Transverse colon (tissue), 4 donors: ENCODE measurements around the gene RPA3. TPM values are rescaled to one million over a fixed set of nuclear protein-coding genes. Genes with fewer than 3 reads are reported as not detected.

Experiments
- DNase-seq: peaks from one replicate; pipeline ENCODE4 v3.0.0-alpha.2; 2019
- H3K27ac ChIP-seq, 4 donors: fragments of 200-600 bp; sonication (generic); 2 replicates each; pipeline ENCODE4 v1.5.1; 2016 to 2018; ENCODE audit warnings: inconsistent platforms in 4 of 4
- H3K27me3 ChIP-seq: fragments of 200-600 bp; sonication (generic); 2 replicates; pipeline ENCODE4 v1.5.1; 2017; ENCODE audit warnings: inconsistent platforms
- H3K36me3 ChIP-seq, 4 donors: fragments of 200-600 bp; sonication (generic); 2 replicates each; pipeline ENCODE4 v1.5.1; 2017 to 2019; ENCODE audit warnings: inconsistent platforms in 4 of 4
- H3K4me1 ChIP-seq, 4 donors: fragments of 200-600 bp; sonication (generic); 2 replicates each; pipeline ENCODE4 v1.5.1; 2017 to 2020; ENCODE audit warnings: inconsistent platforms in 4 of 4
- H3K4me3 ChIP-seq, 4 donors: fragments of 200-600 bp; sonication (generic); 1 replicate in 1 of 4; 2 replicates in 3 of 4; pipeline versions ENCODE4 v1.5.1 to v1.6.1; 2017 to 2019; ENCODE audit warnings: inconsistent platforms in 4 of 4
- H3K9me3 ChIP-seq, 2 donors: fragments of 200-600 bp; sonication (generic); 2 replicates each; pipeline ENCODE4 v1.5.1; 2017 to 2019; ENCODE audit warnings: inconsistent platforms in 2 of 2
- CTCF ChIP-seq, 5 experiments: fragments of 200-600 bp in 3 of 5; fragments of 450-650 bp in 2 of 5; sonication (generic) in 3 of 5; IDR thresholded peaks; 1 replicate in 2 of 5; 2 replicates in 3 of 5; pipeline ENCODE4 v1.5.1; 2016 to 2017; ENCODE audit warnings: antibody characterized with exemption in 5 of 5, inconsistent platforms in 3 of 5, mild to moderate bottlenecking in 2 of 5, moderate library complexity in 1 of 5
- EP300 ChIP-seq: sonication (generic); formaldehyde crosslinking; IDR thresholded peaks from one replicate; pipeline ENCODE4 v1.6.1; 2017; ENCODE audit warnings: antibody characterized with exemption, low read depth
- POLR2A ChIP-seq: fragments of 450-650 bp; IDR thresholded peaks from one replicate; pipeline ENCODE4 v1.6.1; 2016; ENCODE audit warnings: antibody characterized with exemption, mild to moderate bottlenecking, moderate library complexity
- POLR2AphosphoS5 ChIP-seq, 3 donors: sonication (generic); formaldehyde crosslinking; IDR thresholded peaks; one replicate each; pipeline ENCODE4 v1.6.1; 2016; ENCODE audit warnings: antibody characterized with exemption in 3 of 3
- WGBS, 2 donors: methylation state at CpG; one replicate each; pipeline ENCODE4 v1.1.5; 2018; ENCODE audit warnings: low coverage in 1 of 2; 5-methylcytosine and 5-hydroxymethylcytosine counted together
- in situ Hi-C, 4 donors: fragments of 200-750 bp; cut with MboI; loops; one replicate each; pipeline versions ENCODE4 v1.15.0 to v1.15.1; 2017; ENCODE audit warnings: low sequenced_read_pairs in 3 of 4, low pct_ligation_motif_present in 1 of 4, low pct_unique_long_range_greater_than_20kb in 1 of 4
- intact Hi-C: fragments of 100-400 bp; cut with DNase I; formaldehyde crosslinking; loops from one replicate; pipeline ENCODE4 v1.15.1; 2023; ENCODE audit warnings: low total_unique reads
- total RNA-seq, 4 donors: library from RNA; depleted of rRNA; stranded (reverse); fragments of >200 nt; gene quantifications; one replicate each; pipeline ENCODE4 v1.1.0, GENCODE V29; 2016

Gene RPA3
- total RNA-seq, 4 donors from 2014 or later, result 1.4 to 24.6 (median 7.6) TPM

GRCh38 chr7:7617550-7617949, 100.9 kb downstream of the RPA3 start:
- WGBS, 2 donors, result 69 to 74% methylated on average over 3 of the region's 3 CpGs
- no peaks in the 10 kb centered on the region for H3K4me1 ChIP-seq
- intact Hi-C loops, result no loop called here

GRCh38 chr7:7614018-7614741, 104.2 kb downstream of the RPA3 start:
- H3K4me1 ChIP-seq, result no peaks in the 10 kb centered on the region
- no peak overlapping the region for H3K27ac ChIP-seq
- no peaks in the 10 kb centered on the region for H3K27me3 ChIP-seq
- in situ Hi-C loops (no loop called here), intact Hi-C loops (no loop called here)
- no peaks in the 10 kb centered on the region for H3K36me3 ChIP-seq
- H3K9me3 ChIP-seq, result no peaks in the 10 kb centered on the region
- no peak for DNase-seq
- TF ChIP-seq POLR2A (no peak), CTCF (IDR thresholded peaks at IDR 0.05) (no peak), EP300 (no peak), POLR2AphosphoS5 (IDR thresholded peaks at IDR 0.05) (no peak)
- H3K4me3 ChIP-seq, result no peak overlapping the region
- WGBS, 2 donors, result 82 to 93% methylated on average over 2 to 4 of the region's 4 CpGs

More at GRCh38 chr7:7617550-7617949, 100.9 kb downstream of the RPA3 start:
- no peaks in the 10 kb centered on the region for H3K27me3 ChIP-seq
- no peak overlapping the region for H3K4me3 ChIP-seq
- no peak for DNase-seq
- no peaks in the 10 kb centered on the region for H3K36me3 ChIP-seq
- H3K9me3 ChIP-seq, result no peaks in the 10 kb centered on the region
- in situ Hi-C loops, result no loop called here
- no peak overlapping the region for H3K27ac ChIP-seq
- TF ChIP-seq POLR2AphosphoS5 (IDR thresholded peaks at IDR 0.05) (no peak), CTCF (IDR thresholded peaks at IDR 0.05) (no peak), POLR2A (no peak), EP300 (no peak)

GRCh38 chr7:7613210-7613609, 105.2 kb downstream of the RPA3 start:
- H3K9me3 ChIP-seq, result no peaks in the 10 kb centered on the region
- no peak overlapping the region for H3K27ac ChIP-seq
- no peaks in the 10 kb centered on the region for H3K27me3 ChIP-seq
- H3K36me3 ChIP-seq, result peaks cover 0 to 6% (median 0%) of the 10 kb centered on the region in 4 donors
- no peak for DNase-seq
- WGBS, 2 donors, result 80 to 95% methylated on average over 1 of the region's 1 CpG
- no peak for TF ChIP-seq EP300
- no peak for TF ChIP-seq CTCF (IDR thresholded peaks at IDR 0.05)
- TF ChIP-seq POLR2A, result no peak
- TF ChIP-seq POLR2AphosphoS5 (IDR thresholded peaks at IDR 0.05), result no peak
- intact Hi-C loops (no loop called here), in situ Hi-C loops (no loop called here)
- no peaks in the 10 kb centered on the region for H3K4me1 ChIP-seq
- H3K4me3 ChIP-seq, result no peak overlapping the region

- Histone ChIP-seq H3K27ac (no peak overlapping the region), H3K27me3 (no peaks in the 10 kb centered on the region), H3K9me3 (no peaks in the 10 kb centered on the region), H3K4me1 (no peaks in the 10 kb centered on the region), H3K4me3 (no peak overlapping the region), H3K36me3 (peaks cover 0 to 6% (median 0%) of the 10 kb centered on the region in 4 donors)
- in situ Hi-C loops, result no loop called here
- WGBS, 2 donors, result 89 to 100% methylated on average over 1 of the region's 1 CpG
- intact Hi-C loops, result no loop called here
- DNase-seq, result no peak
- no peak for TF ChIP-seq POLR2AphosphoS5 (IDR thresholded peaks at IDR 0.05)
- TF ChIP-seq CTCF (IDR thresholded peaks at IDR 0.05), result no peak
- no peak for TF ChIP-seq POLR2A
- no peak for TF ChIP-seq EP300
These were observed 105.9 kb downstream of the RPA3 start for GRCh38 chr7:7612519-7612918.
